ENCODE measurements around the gene RPS6KA2. TPM values are rescaled to one million over a fixed set of nuclear protein-coding genes. Genes with fewer than 3 reads are reported as not detected.

The RPS6KA2 gene
- total RNA-seq, 3 donors from 2014 or later, result 8.6 to 21.3 (median 18.7) TPM

GRCh38 chr6:166551754-166552495 is 75.1 kb downstream of the RPS6KA2 start:
- ATAC-seq, result no peak
- intact Hi-C loops (cut with DNase I, micrococcal nuclease), result no loop called here
- no peaks in the 10 kb centered on the region for H3K36me3 ChIP-seq (ENCODE audit: low read depth)
- peaks cover 5% of the 10 kb centered on the region for H3K4me1 ChIP-seq (ENCODE audit: low read depth)
- H3K9me3 ChIP-seq, result no peaks in the 10 kb centered on the region
- TF ChIP-seq, protein P1, sequence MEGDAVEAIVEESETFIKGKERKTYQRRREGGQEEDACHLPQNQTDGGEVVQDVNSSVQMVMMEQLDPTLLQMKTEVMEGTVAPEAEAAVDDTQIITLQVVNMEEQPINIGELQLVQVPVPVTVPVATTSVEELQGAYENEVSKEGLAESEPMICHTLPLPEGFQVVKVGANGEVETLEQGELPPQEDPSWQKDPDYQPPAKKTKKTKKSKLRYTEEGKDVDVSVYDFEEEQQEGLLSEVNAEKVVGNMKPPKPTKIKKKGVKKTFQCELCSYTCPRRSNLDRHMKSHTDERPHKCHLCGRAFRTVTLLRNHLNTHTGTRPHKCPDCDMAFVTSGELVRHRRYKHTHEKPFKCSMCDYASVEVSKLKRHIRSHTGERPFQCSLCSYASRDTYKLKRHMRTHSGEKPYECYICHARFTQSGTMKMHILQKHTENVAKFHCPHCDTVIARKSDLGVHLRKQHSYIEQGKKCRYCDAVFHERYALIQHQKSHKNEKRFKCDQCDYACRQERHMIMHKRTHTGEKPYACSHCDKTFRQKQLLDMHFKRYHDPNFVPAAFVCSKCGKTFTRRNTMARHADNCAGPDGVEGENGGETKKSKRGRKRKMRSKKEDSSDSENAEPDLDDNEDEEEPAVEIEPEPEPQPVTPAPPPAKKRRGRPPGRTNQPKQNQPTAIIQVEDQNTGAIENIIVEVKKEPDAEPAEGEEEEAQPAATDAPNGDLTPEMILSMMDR (IDR thresholded peaks at IDR 0.05), result no peak
- no peak overlapping the region for H3K4me3 ChIP-seq
- no peak for DNase-seq

- ATAC-seq (no peak), DNase-seq (no peak)
- Histone ChIP-seq H3K36me3 (ENCODE audit: low read depth) (no peaks in the 10 kb centered on the region), H3K9me3 (no peaks in the 10 kb centered on the region), H3K4me1 (ENCODE audit: low read depth) (peaks cover 5% of the 10 kb centered on the region), H3K4me3 (no peak overlapping the region)
- TF ChIP-seq, protein P1 (IDR thresholded peaks at IDR 0.05), result no peak
- intact Hi-C loops (cut with DNase I, micrococcal nuclease), result no loop called here
Observed at GRCh38 chr6:166546653-166547052, 80.4 kb downstream of the RPS6KA2 start.

- TF ChIP-seq, protein P1 (IDR thresholded peaks at IDR 0.05), result no peak
- Histone ChIP-seq H3K9me3 (no peaks in the 10 kb centered on the region), H3K4me1 (ENCODE audit: low read depth) (peaks cover 5% of the 10 kb centered on the region), H3K4me3 (no peak overlapping the region), H3K36me3 (ENCODE audit: low read depth) (no peaks in the 10 kb centered on the region)
- ATAC-seq, result no peak
- DNase-seq, result no peak
- intact Hi-C loops (cut with DNase I, micrococcal nuclease), result no loop called here
Observed at GRCh38 chr6:166545156-166546034, 81.7 kb downstream of the RPS6KA2 start.

DNA sequence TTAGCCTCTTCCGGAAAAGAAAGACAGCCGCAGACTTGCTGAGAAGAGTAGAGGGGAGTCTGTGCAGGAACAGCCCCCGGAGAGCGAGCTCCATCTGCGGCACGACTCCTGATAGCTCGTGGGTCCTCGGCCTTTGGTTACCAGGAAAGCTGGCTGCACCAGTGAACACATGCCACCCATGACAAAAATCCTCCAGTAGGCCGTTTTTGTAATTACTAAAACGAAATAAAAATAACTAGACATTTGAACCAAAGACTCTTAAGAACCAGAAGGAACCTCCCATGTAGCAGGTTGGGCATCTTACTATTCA is 82.8 kb downstream of the RPS6KA2 start:
- TF ChIP-seq, protein P1 (IDR thresholded peaks at IDR 0.05), result no peak
- no peaks in the 10 kb centered on the region for H3K36me3 ChIP-seq (ENCODE audit: low read depth)
- H3K4me1 ChIP-seq (ENCODE audit: low read depth), result peaks cover 5% of the 10 kb centered on the region
- ATAC-seq (no peak), DNase-seq (no peak)
- intact Hi-C loops (cut with DNase I, micrococcal nuclease), result no loop called here
- no peak overlapping the region for H3K4me3 ChIP-seq
- H3K9me3 ChIP-seq, result no peaks in the 10 kb centered on the region

DNA sequence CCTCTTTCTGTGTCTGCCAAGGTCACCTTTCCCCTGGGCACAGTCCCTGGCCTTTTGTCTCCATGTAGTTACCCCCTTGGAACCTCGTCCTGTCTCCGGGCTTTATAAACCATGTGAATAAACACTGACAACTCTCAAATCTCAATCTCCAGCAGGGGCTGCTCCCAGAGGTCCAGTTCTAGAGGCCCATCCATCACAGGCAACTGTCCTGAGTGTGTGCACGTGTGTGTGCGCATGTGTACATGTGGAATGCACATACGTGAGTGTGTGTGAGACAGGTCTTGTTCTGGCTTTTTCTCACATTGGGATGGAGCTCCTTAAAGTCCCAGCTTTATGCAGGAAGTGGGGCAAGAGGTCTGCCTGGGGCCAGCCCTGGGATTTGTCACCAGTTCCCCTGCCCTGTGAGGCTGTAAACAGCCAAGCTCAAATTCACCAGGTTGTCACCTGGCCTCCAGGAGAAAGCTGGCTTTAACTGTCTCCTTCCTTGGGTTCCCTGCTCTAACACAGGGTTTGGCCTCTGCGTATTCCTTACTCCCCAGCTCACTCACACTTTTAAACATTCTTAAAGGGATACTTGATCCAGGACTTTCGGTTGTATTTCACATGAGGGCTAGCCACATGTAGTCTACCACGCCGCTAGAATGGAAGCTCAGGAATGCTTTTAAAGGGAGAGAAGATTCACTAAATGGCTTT is 83.3 kb downstream of the RPS6KA2 start:
- no peak overlapping the region for H3K4me3 ChIP-seq
- intact Hi-C loops (cut with DNase I, micrococcal nuclease), result no loop called here
- no peaks in the 10 kb centered on the region for H3K9me3 ChIP-seq
- DNase-seq (no peak), ATAC-seq (no peak)
- TF ChIP-seq, protein P1 (IDR thresholded peaks at IDR 0.05), result no peak
- peaks cover 5% of the 10 kb centered on the region for H3K4me1 ChIP-seq (ENCODE audit: low read depth)
- no peaks in the 10 kb centered on the region for H3K36me3 ChIP-seq (ENCODE audit: low read depth)

Measured in mucosa of descending colon (tissue), 3 donors.